Retinal pigment epithelial cell (primary cell): Measurements from ENCODE around the gene CFAP100.
A peak's percentile ranks its signal among the peaks of the same experiment; 100 is the strongest.

Experiments used
- DNase-seq: peaks from one replicate; pipeline ENCODE4 v3.0.0-alpha.2; 2010; ENCODE audit warnings: low read depth
- H3K4me3 ChIP-seq: 2 replicates; pipeline ENCODE4 v1.5.1; 2011; ENCODE audit warnings: mild to moderate bottlenecking, low read length, control low read depth, moderate library complexity
- CTCF ChIP-seq: conservative IDR thresholded peaks from 2 replicates; pipeline ENCODE4 v1.5.1; 2011; ENCODE audit warnings: low read depth, low read length, control low read depth, inconsistent platforms

The CFAP100 gene

GRCh38 chr3:126364731-126365301, 29.9 kb upstream of the CFAP100 start:
- DNase-seq = no peak
- TF ChIP-seq CTCF = no peak
- H3K4me3 ChIP-seq = no peak overlapping the region

GRCh38 chr3:126365351-126366277, 29.1 kb upstream of the CFAP100 start:
- no peak overlapping the region for H3K4me3 ChIP-seq
- no peak for DNase-seq
- TF ChIP-seq CTCF = peak; percentile 18

GRCh38 chr3:126367316-126367805, 27.3 kb upstream of the CFAP100 start:
- no peak overlapping the region for H3K4me3 ChIP-seq
- DNase-seq = no peak
- no peak for TF ChIP-seq CTCF

- no peak for TF ChIP-seq CTCF
- no peak overlapping the region for H3K4me3 ChIP-seq
- no peak for DNase-seq
Measured at GRCh38 chr3:126369490-126369889, 25.2 kb upstream of the CFAP100 start.

- no peak for DNase-seq
- H3K4me3 ChIP-seq = no peak overlapping the region
- TF ChIP-seq CTCF = no peak
Measured at GRCh38 chr3:126370055-126370454, 24.7 kb upstream of the CFAP100 start.

GRCh38 chr3:126370606-126371005, 24.1 kb upstream of the CFAP100 start:
- no peak for DNase-seq
- TF ChIP-seq CTCF = no peak
- H3K4me3 ChIP-seq = no peak overlapping the region
